Lower leg skin (tissue), 3 donors: ENCODE measurements around the gene NRXN3.

Experiments
- POLR2A ChIP-seq, 2 donors: fragments of 450-650 bp; IDR thresholded peaks; one replicate each; pipeline ENCODE4 v1.6.1; 2016 to 2017; ENCODE audit warnings: antibody characterized with exemption in 2 of 2, mild to moderate bottlenecking in 1 of 2, moderate library complexity in 1 of 2
- TF ChIP-seq, protein P1 (sequence below), 3 donors: fragments of 450-650 bp; IDR thresholded peaks; one replicate each; pipeline ENCODE4 v1.5.1; 2016; ENCODE audit warnings: antibody characterized with exemption in 3 of 3, mild to moderate bottlenecking in 3 of 3, moderate library complexity in 2 of 3

DNA sequence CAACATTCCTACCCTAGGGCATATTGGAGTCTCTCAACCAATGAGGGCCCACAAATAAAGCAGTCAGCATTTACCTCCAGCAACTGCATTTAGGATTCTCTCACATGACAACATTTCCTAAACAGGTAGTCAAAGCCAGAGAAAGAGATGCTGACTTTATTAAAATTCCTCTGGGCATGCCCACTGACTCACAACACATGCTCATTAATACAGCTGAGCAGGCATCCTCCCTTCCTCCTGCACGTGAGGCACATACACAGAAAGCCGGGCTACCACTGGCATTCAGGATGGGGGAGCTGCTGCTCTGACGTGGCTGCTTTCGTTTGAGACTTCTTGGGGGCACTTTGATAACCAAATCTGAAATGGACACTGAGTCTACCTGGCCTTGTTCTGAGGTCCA, 174.1 kb downstream of the NRXN3 start:
- TF ChIP-seq, protein P1, sequence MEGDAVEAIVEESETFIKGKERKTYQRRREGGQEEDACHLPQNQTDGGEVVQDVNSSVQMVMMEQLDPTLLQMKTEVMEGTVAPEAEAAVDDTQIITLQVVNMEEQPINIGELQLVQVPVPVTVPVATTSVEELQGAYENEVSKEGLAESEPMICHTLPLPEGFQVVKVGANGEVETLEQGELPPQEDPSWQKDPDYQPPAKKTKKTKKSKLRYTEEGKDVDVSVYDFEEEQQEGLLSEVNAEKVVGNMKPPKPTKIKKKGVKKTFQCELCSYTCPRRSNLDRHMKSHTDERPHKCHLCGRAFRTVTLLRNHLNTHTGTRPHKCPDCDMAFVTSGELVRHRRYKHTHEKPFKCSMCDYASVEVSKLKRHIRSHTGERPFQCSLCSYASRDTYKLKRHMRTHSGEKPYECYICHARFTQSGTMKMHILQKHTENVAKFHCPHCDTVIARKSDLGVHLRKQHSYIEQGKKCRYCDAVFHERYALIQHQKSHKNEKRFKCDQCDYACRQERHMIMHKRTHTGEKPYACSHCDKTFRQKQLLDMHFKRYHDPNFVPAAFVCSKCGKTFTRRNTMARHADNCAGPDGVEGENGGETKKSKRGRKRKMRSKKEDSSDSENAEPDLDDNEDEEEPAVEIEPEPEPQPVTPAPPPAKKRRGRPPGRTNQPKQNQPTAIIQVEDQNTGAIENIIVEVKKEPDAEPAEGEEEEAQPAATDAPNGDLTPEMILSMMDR (IDR thresholded peaks at IDR 0.05): no peak
- no peak for TF ChIP-seq POLR2A (IDR thresholded peaks at IDR 0.05)
